ENCODE measurements around the gene SLC2A9. TPM values are rescaled to one million over a fixed set of nuclear protein-coding genes. Genes with fewer than 3 reads are reported as not detected.

Gene SLC2A9
- total and polyA plus RNA-seq, 8 donors = 0.61 to 35.3 (median 2.7) TPM

GRCh38 chr4:10034612-10035104 is 13.4 kb upstream of the SLC2A9 start:
- Histone ChIP-seq H3K9me3 (no peaks in the 10 kb centered on the region), H3K27me3 (no peaks in the 10 kb centered on the region), H3K27ac (peak overlapping the region in 4 of 5 donors; percentile 66 to 71 (median 70)), H3K4me1 (peaks cover 7 to 33% (median 19%) of the 10 kb centered on the region in 4 donors), H3K36me3 (no peaks in the 10 kb centered on the region), H3K4me3 (no peak overlapping the region)
- TF ChIP-seq EP300 (IDR thresholded peaks at IDR 0.05) = no peak
- no peak for TF ChIP-seq POLR2AphosphoS5 (IDR thresholded peaks at IDR 0.05)
- whole genome bisulfite sequencing, 5 donors = 89 to 100% (median 92%) methylated on average over 4 to 5 of the region's 5 CpGs
- intact Hi-C loops (cut with DNase I; ENCODE audit: low total_unique reads) = no loop called here
- DNase-seq = no peak

- no peak overlapping the region for H3K4me3 ChIP-seq
- H3K4me1 ChIP-seq = peaks cover 7 to 33% (median 19%) of the 10 kb centered on the region in 4 donors
- 79 to 84% (median 83%) methylated on average over 10 of the region's 10 CpGs for WGBS, 5 donors
- intact Hi-C loops (cut with DNase I; ENCODE audit: low total_unique reads) = no loop called here
- no peak for TF ChIP-seq CTCF (IDR thresholded peaks at IDR 0.05)
- TF ChIP-seq EP300 (IDR thresholded peaks at IDR 0.05) = no peak
- TF ChIP-seq POLR2AphosphoS5 (IDR thresholded peaks at IDR 0.05) = no peak
- no peak for TF ChIP-seq POLR2A (IDR thresholded peaks at IDR 0.05)
- no peaks in the 10 kb centered on the region for H3K36me3 ChIP-seq
- no peak for DNase-seq
- no peaks in the 10 kb centered on the region for H3K27me3 ChIP-seq
- H3K9me3 ChIP-seq = no peaks in the 10 kb centered on the region
- peak overlapping the region in 4 of 5 donors; percentile 66 to 71 (median 70) for H3K27ac ChIP-seq
Measured at GRCh38 chr4:10034136-10034535, 12.8 kb upstream of the SLC2A9 start.

- H3K4me1 ChIP-seq = peaks cover 7 to 33% (median 19%) of the 10 kb centered on the region in 4 donors
- DNase-seq = peak in 1 of 2 donors; percentile 50
- WGBS, 5 donors = 42 to 59% (median 51%) methylated on average over 18 of the region's 18 CpGs
- H3K4me3 ChIP-seq = no peak overlapping the region
- TF ChIP-seq POLR2AphosphoS5 (IDR thresholded peaks at IDR 0.05) (peak in 1 of 3 donors; percentile 53), EP300 (IDR thresholded peaks at IDR 0.05) (no peak), POLR2A (IDR thresholded peaks at IDR 0.05) (no peak)
- no peaks in the 10 kb centered on the region for H3K36me3 ChIP-seq
- intact Hi-C loops (cut with DNase I; ENCODE audit: low total_unique reads) = no loop called here
- no peaks in the 10 kb centered on the region for H3K27me3 ChIP-seq
- peak overlapping the region; percentile 44 to 71 (median 69) for H3K27ac ChIP-seq
- no peaks in the 10 kb centered on the region for H3K9me3 ChIP-seq
Measured at GRCh38 chr4:10033191-10033881, 12.0 kb upstream of the SLC2A9 start.

- WGBS, 5 donors = 29 to 44% (median 32%) methylated on average over 6 of the region's 6 CpGs
- Histone ChIP-seq H3K4me3 (no peak overlapping the region), H3K27ac (peak overlapping the region; percentile 37 to 71 (median 66)), H3K36me3 (no peaks in the 10 kb centered on the region), H3K27me3 (no peaks in the 10 kb centered on the region), H3K9me3 (no peaks in the 10 kb centered on the region), H3K4me1 (peaks cover 7 to 33% (median 19%) of the 10 kb centered on the region in 4 donors)
- TF ChIP-seq CTCF (IDR thresholded peaks at IDR 0.05) (no peak), POLR2AphosphoS5 (IDR thresholded peaks at IDR 0.05) (peak in 1 of 3 donors; percentile 39)
- DNase-seq = no peak
- intact Hi-C loops (cut with DNase I; ENCODE audit: low total_unique reads) = no loop called here
Measured at GRCh38 chr4:10032625-10033024, 11.3 kb upstream of the SLC2A9 start.

GRCh38 chr4:10031668-10032590 is 10.6 kb upstream of the SLC2A9 start:
- Histone ChIP-seq H3K9me3 (no peaks in the 10 kb centered on the region), H3K4me3 (no peak overlapping the region), H3K27ac (peak overlapping the region; percentile 9 to 71 (median 66)), H3K4me1 (peaks cover 7 to 33% (median 19%) of the 10 kb centered on the region in 4 donors), H3K27me3 (no peaks in the 10 kb centered on the region), H3K36me3 (no peaks in the 10 kb centered on the region)
- 66 to 78% (median 73%) methylated on average over 10 of the region's 10 CpGs for WGBS, 5 donors
- intact Hi-C loops (cut with DNase I; ENCODE audit: low total_unique reads) = no loop called here
- TF ChIP-seq EP300 (IDR thresholded peaks at IDR 0.05) = no peak
- peak in 1 of 3 donors; percentile 6 for TF ChIP-seq POLR2AphosphoS5 (IDR thresholded peaks at IDR 0.05)
- TF ChIP-seq POLR2A (IDR thresholded peaks at IDR 0.05) = no peak
- TF ChIP-seq CTCF (IDR thresholded peaks at IDR 0.05) = no peak
- DNase-seq = no peak

Data from stomach (tissue), 9 donors.